Measurements from ENCODE around the gene XPR1. TPM values are rescaled to one million over a fixed set of nuclear protein-coding genes. Genes with fewer than 3 reads are reported as not detected.
"Not testable (repeated sequence)": the region's sequence is repeated elsewhere in the genome, so short reads cannot be mapped to it uniquely, and the experiment has no call there.

The XPR1 gene
- total RNA-seq, 1 experiment from 2014 or later, result 36.1 TPM

GRCh38 chr1:180854456-180854855 lies 222.6 kb downstream of the XPR1 start:
- DNase-seq (ENCODE audit: low read depth, low spot score) (no peak), ATAC-seq (no peak)
- Histone ChIP-seq H3K4me3 (ENCODE audit: low read depth in 2 of 2, low read length in 2 of 2) (no peak overlapping the region), H3K9me3 (ENCODE audit: control insufficient read depth, insufficient read depth, low read depth, low read length) (no peaks in the 10 kb centered on the region), H3K36me3 (ENCODE audit: control insufficient read depth, insufficient read depth, low read length) (no peaks in the 10 kb centered on the region), H3K4me1 (ENCODE audit: control insufficient read depth, insufficient read depth, low read length) (no peaks in the 10 kb centered on the region), H3K27me3 (ENCODE audit: control insufficient read depth, insufficient read depth, low read length) (no peaks in the 10 kb centered on the region), H3K27ac (ENCODE audit: low read length) (no peak overlapping the region)
- BruUV-seq (replicated peaks), result no TSS peak
- TF ChIP-seq TCF7L2 (IDR thresholded peaks at IDR 0.05; ENCODE audit: low read depth, low read length) (no peak), CTCF (IDR thresholded peaks at IDR 0.05) (no peak), SIN3A (IDR thresholded peaks at IDR 0.05; ENCODE audit: borderline replicate concordance, insufficient read depth, low read depth, low read length) (no peak), REST (IDR thresholded peaks at IDR 0.05; ENCODE audit: insufficient read depth in 1 of 2, low read depth in 2 of 2, low read length in 1 of 2) (no peak), POLR2AphosphoS5 (IDR thresholded peaks at IDR 0.05; ENCODE audit: low read depth, low read length) (no peak)
- POLR2A ChIA-PET, result no interaction called here
- intact Hi-C loops (cut with micrococcal nuclease; ENCODE audit: unreplicated experiment), result no loop called here
- CTCF ChIA-PET, result no interaction called here
- in situ Hi-C loops (cut with HindIII; ENCODE audit: low pct_unique_long_range_greater_than_20kb, low sequenced_read_pairs), result no loop called here

- BruUV-seq (replicated peaks); in situ Hi-C loops (cut with HindIII; ENCODE audit: low pct_unique_long_range_greater_than_20kb, low sequenced_read_pairs); intact Hi-C loops (cut with micrococcal nuclease; ENCODE audit: unreplicated experiment); H3K27ac ChIP-seq (ENCODE audit: low read length); H3K4me3 ChIP-seq (ENCODE audit: low read depth in 2 of 2, low read length in 2 of 2); ATAC-seq; H3K27me3 ChIP-seq (ENCODE audit: control insufficient read depth, insufficient read depth, low read length); POLR2A ChIA-PET; DNase-seq (ENCODE audit: low read depth, low spot score); CTCF ChIA-PET; H3K36me3 ChIP-seq (ENCODE audit: control insufficient read depth, insufficient read depth, low read length); H3K4me1 ChIP-seq (ENCODE audit: control insufficient read depth, insufficient read depth, low read length); H3K9me3 ChIP-seq (ENCODE audit: control insufficient read depth, insufficient read depth, low read depth, low read length): not testable (repeated sequence)
These were observed 226.3 kb downstream of the XPR1 start for GRCh38 chr1:180857947-180858725.

- BruUV-seq (replicated peaks), result no TSS peak
- in situ Hi-C loops (cut with HindIII; ENCODE audit: low pct_unique_long_range_greater_than_20kb, low sequenced_read_pairs) (no loop called here), intact Hi-C loops (cut with micrococcal nuclease; ENCODE audit: unreplicated experiment) (no loop called here)
- POLR2A ChIA-PET, result no interaction called here
- Histone ChIP-seq H3K4me3 (ENCODE audit: low read depth in 2 of 2, low read length in 2 of 2) (no peak overlapping the region), H3K4me1 (ENCODE audit: control insufficient read depth, insufficient read depth, low read length) (no peaks in the 10 kb centered on the region), H3K36me3 (ENCODE audit: control insufficient read depth, insufficient read depth, low read length) (peaks cover 4% of the 10 kb centered on the region), H3K9me3 (ENCODE audit: control insufficient read depth, insufficient read depth, low read depth, low read length) (no peaks in the 10 kb centered on the region), H3K27ac (ENCODE audit: low read length) (no peak overlapping the region), H3K27me3 (ENCODE audit: control insufficient read depth, insufficient read depth, low read length) (no peaks in the 10 kb centered on the region)
- DNase-seq (ENCODE audit: low read depth, low spot score), result no peak
- TF ChIP-seq CTCF (IDR thresholded peaks at IDR 0.05) (no peak), TCF7L2 (IDR thresholded peaks at IDR 0.05; ENCODE audit: low read depth, low read length) (no peak), SIN3A (IDR thresholded peaks at IDR 0.05; ENCODE audit: borderline replicate concordance, insufficient read depth, low read depth, low read length) (no peak), REST (IDR thresholded peaks at IDR 0.05; ENCODE audit: insufficient read depth in 1 of 2, low read depth in 2 of 2, low read length in 1 of 2) (no peak), POLR2AphosphoS5 (IDR thresholded peaks at IDR 0.05; ENCODE audit: low read depth, low read length) (no peak)
- CTCF ChIA-PET, result no interaction called here
- ATAC-seq, result no peak
These were observed 227.5 kb downstream of the XPR1 start for GRCh38 chr1:180859306-180859705.
